B cell (primary cell): ENCODE data around the gene MRPL53. TPM values are rescaled to one million over a fixed set of nuclear protein-coding genes. Genes with fewer than 3 reads are reported as not detected.
"Not testable (repeated sequence)": the region's sequence is repeated elsewhere in the genome, so short reads cannot be mapped to it uniquely, and the experiment has no call there.

Source experiments
- ATAC-seq: fragments of 200-7000 bp; cut with Tn5 transposase; one replicate; pipeline ENCODE4 v1.10.0; 2021; ENCODE audit warnings: low read depth, mild to moderate bottlenecking, moderate number of reproducible peaks, moderate library complexity
- CTCF ChIA-PET: fragments of 350-600 bp; sonication (Branson Sonifier 250); formaldehyde crosslinking; loops from one replicate; lab custom pipeline; 2021; ENCODE audit warnings: antibody characterized with exemption, inconsistent platforms; lab: Charles Lee
- POLR2A ChIA-PET: fragments of 350-600 bp; sonication (Branson Sonifier 250); formaldehyde crosslinking; loops from one replicate; lab custom pipeline; 2021; ENCODE audit warnings: antibody characterized with exemption; lab: Charles Lee
- DNase-seq: peaks from one replicate; pipeline ENCODE4 v3.0.0; 2013
- H2AFZ ChIP-seq: 2 replicates; pipeline ENCODE4 v1.6.1; 2012; ENCODE audit warnings: mild to moderate bottlenecking, low read depth, low read length; ENCODE audit not compliant: insufficient read depth, poor library complexity, severe bottlenecking
- H3K27ac ChIP-seq, 2 donors: 1 replicate in 1 of 2; 2 replicates in 1 of 2; pipeline ENCODE4 v1.5.1; 2012 to 2013; ENCODE audit warnings: low read length in 2 of 2, mild to moderate bottlenecking in 2 of 2, moderate library complexity in 1 of 2
- H3K27me3 ChIP-seq, 4 experiments: fragments of 200-600 bp in 1 of 4; sonication (generic) in 1 of 4; replicated peaks in 1 of 4; 1 replicate in 2 of 4; 2 replicates in 2 of 4; pipeline versions ENCODE4 v1.6.1 to v1.7.0; 2013 to 2016; ENCODE audit warnings: low read length in 3 of 4, mild to moderate bottlenecking in 2 of 4, mixed read lengths in 1 of 4, moderate library complexity in 1 of 4; ENCODE audit not compliant: insufficient read depth in 4 of 4, control insufficient read depth in 3 of 4; ENCODE audit errors: control extremely low read depth in 1 of 4
- H3K36me3 ChIP-seq, 2 experiments: replicated peaks in 1 of 2; 1 replicate in 1 of 2; 2 replicates in 1 of 2; pipeline versions ENCODE4 v1.6.1 to v1.7.1; 2013; ENCODE audit warnings: low read length in 1 of 2; ENCODE audit not compliant: insufficient read depth in 2 of 2, control insufficient read depth in 1 of 2; ENCODE audit errors: control extremely low read depth in 1 of 2, extremely low read depth in 1 of 2
- H3K4me1 ChIP-seq, 2 donors: fragments of 200-600 bp in 1 of 2; sonication (generic) in 1 of 2; 1 replicate in 1 of 2; 2 replicates in 1 of 2; pipeline versions ENCODE4 v1.5.1 to v1.6.1; 2013 to 2017; ENCODE audit warnings: low read length in 2 of 2; ENCODE audit not compliant: control insufficient read depth in 2 of 2, insufficient read depth in 2 of 2
- H3K4me2 ChIP-seq: replicated peaks from 2 replicates; pipeline ENCODE3; 2012; ENCODE audit warnings: mild to moderate bottlenecking, low read depth, low read length; ENCODE audit not compliant: poor library complexity, severe bottlenecking
- H3K4me3 ChIP-seq, 5 experiments: fragments of 200-600 bp in 1 of 5; sonication (generic) in 1 of 5; 1 replicate in 3 of 5; 2 replicates in 2 of 5; pipeline versions ENCODE4 v1.5.1 to v1.7.0; 2011 to 2016; ENCODE audit warnings: low read length in 4 of 5, mild to moderate bottlenecking in 4 of 5, low read depth in 2 of 5, control low read depth in 1 of 5, moderate library complexity in 1 of 5; ENCODE audit not compliant: insufficient read depth in 1 of 5; ENCODE audit errors: control extremely low read depth in 1 of 5, extremely low read depth in 1 of 5
- H3K79me2 ChIP-seq: fragments of 200-600 bp; sonication (generic); one replicate; pipeline ENCODE4 v1.6.0; 2016; ENCODE audit warnings: low read length; ENCODE audit not compliant: control insufficient read depth, insufficient read depth
- H3K9ac ChIP-seq: fragments of 200-600 bp; sonication (generic); 2 replicates; pipeline ENCODE4 v1.6.1; 2017; ENCODE audit warnings: mild to moderate bottlenecking, low read length, moderate library complexity
- H3K9me3 ChIP-seq, 3 donors: one replicate each; pipeline versions ENCODE4 v1.6.1 to v1.7.1; 2013; ENCODE audit warnings: low read length in 2 of 3; ENCODE audit not compliant: control insufficient read depth in 2 of 3, insufficient read depth in 1 of 3; ENCODE audit errors: control extremely low read depth in 1 of 3
- H4K20me1 ChIP-seq: 2 replicates; pipeline ENCODE4 v1.6.0; 2012; ENCODE audit warnings: mild to moderate bottlenecking, low read length; ENCODE audit not compliant: insufficient read depth, control insufficient read depth, poor library complexity, severe bottlenecking
- H3K27ac Mint-ChIP-seq: one replicate; pipeline ENCODE4 v1.8.0; 2021; ENCODE audit warnings: mixed read lengths
- H3K27me3 Mint-ChIP-seq: one replicate; pipeline ENCODE4 v1.8.0; 2021; ENCODE audit warnings: mixed read lengths
- H3K4me1 Mint-ChIP-seq: one replicate; pipeline ENCODE4 v1.8.0; 2021; ENCODE audit warnings: mixed read lengths
- H3K4me3 Mint-ChIP-seq: one replicate; pipeline ENCODE4 v1.8.0; 2021; ENCODE audit warnings: mixed read lengths
- H3K9me3 Mint-ChIP-seq: one replicate; pipeline ENCODE4 v1.8.0; 2022; ENCODE audit warnings: mixed read lengths; ENCODE audit not compliant: insufficient read depth
- CTCF ChIP-seq: fragments of 200-600 bp; IDR thresholded peaks from one replicate; pipeline ENCODE4 v1.8.0; 2022; ENCODE audit warnings: antibody characterized with exemption, mild to moderate bottlenecking
- EZH2 ChIP-seq: IDR thresholded peaks from 2 replicates; pipeline ENCODE4 v1.6.1; 2012; ENCODE audit warnings: borderline replicate concordance, low read depth, mild to moderate bottlenecking, moderate library complexity, low read length; ENCODE audit not compliant: insufficient read depth, poor library complexity, severe bottlenecking
- WGBS: methylation state at CpG from one replicate; pipeline ENCODE4 v1.1.5; 2013; ENCODE audit warnings: missing lambda C conversion rate; ENCODE audit not compliant: insufficient coverage; 5-methylcytosine and 5-hydroxymethylcytosine counted together
- intact Hi-C: fragments of 100-400 bp; cut with micrococcal nuclease; formaldehyde crosslinking; loops from one replicate; pipeline ENCODE4 v1.10.0; 2022
- polyA plus RNA-seq: library from polyadenylated mRNA; depleted of rRNA; stranded (reverse); fragments of >200 nt; gene quantifications from 2 replicates; pipeline ENCODE4 v1.2.3, GENCODE V29; 2012
- total RNA-seq, 2 donors: library from RNA; stranded (reverse); fragments of 120-200 nt in 1 of 2; gene quantifications; 1 replicate in 1 of 2; 2 replicates in 1 of 2; pipeline versions ENCODE4 v1.2.3 to v1.2.4, GENCODE V29; 2013 to 2022

The MRPL53 gene
- total and polyA plus RNA-seq, 2 donors (not counting 1 experiment from before 2014, with no cell fraction given) = 59.3 to 70.0 TPM

DNA sequence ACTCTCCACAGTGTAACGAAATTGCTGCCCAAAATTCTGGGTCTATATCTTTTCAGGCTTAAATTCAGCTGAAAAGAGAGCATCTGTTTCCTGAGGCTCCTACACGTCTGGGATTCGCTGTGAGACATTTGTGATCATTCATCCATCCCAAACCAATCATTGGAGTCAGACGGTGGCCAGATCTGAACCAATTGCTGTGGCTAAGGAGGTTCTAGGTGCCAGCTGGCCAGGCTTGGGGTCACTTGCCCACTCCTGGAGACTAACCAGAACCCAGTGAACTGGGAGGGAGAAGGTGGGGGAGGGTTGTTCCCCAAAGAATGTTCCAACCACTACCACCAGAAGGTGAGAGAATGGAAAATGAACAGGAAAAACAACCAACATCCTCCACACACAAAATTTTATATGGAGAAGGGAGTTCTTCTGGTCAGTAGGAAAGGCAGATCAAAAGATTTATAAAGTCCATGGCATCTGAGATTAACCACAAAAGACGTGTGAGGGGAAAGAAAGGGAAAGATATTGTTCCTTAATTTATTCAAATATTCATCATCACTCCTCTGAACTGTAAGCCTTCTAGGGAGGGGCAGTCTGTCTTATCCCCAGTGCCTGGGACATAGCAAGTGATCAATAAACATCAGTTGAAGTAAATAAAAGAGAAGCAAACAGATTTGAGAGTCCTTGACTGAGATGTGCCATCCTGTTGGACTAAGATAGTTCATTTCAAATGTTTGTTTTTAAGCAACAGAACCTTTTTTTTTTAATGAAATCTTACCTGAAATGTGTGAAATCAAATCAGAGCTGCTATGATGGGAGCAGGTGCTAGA, 27.8 kb downstream of the MRPL53 start:
- peaks cover 25 to 29% of the 10 kb centered on the region in 2 donors for H3K4me1 ChIP-seq
- no peaks in the 10 kb centered on the region for H3K36me3 ChIP-seq
- H3K9ac ChIP-seq = no peak overlapping the region
- H3K79me2 ChIP-seq = no peaks in the 10 kb centered on the region
- no peak overlapping the region for H3K4me3 ChIP-seq
- no peak for ATAC-seq
- ChIA-PET POLR2A (interaction anchor here (1.3 kb wide), 1 partner anchor 10 kb away, joined by 3 read pairs; no protein-coding TSS in a partner anchor), CTCF (no interaction called here)
- H3K4me1 Mint-ChIP-seq = peaks cover 18% of the 10 kb centered on the region
- H3K9me3 ChIP-seq = peaks cover 0 to 9% (median 0%) of the 10 kb centered on the region in 3 donors
- H2AFZ ChIP-seq = no peak overlapping the region
- no peak for TF ChIP-seq CTCF
- TF ChIP-seq EZH2 = no peak
- peaks cover 19% of the 10 kb centered on the region for H3K27me3 Mint-ChIP-seq
- WGBS = 10% methylated on average over 3 of the region's 5 CpGs
- no peak for DNase-seq
- intact Hi-C loops = no loop called here
- H3K4me3 Mint-ChIP-seq = no peak overlapping the region
- H3K9me3 Mint-ChIP-seq = no peaks in the 10 kb centered on the region
- no peaks in the 10 kb centered on the region for H4K20me1 ChIP-seq
- no peak overlapping the region for H3K27ac ChIP-seq
- H3K4me2 ChIP-seq = no peak overlapping the region
- peaks cover 0 to 41% (median 13%) of the 10 kb centered on the region in 4 experiments for H3K27me3 ChIP-seq
- no peak overlapping the region for H3K27ac Mint-ChIP-seq

DNA sequence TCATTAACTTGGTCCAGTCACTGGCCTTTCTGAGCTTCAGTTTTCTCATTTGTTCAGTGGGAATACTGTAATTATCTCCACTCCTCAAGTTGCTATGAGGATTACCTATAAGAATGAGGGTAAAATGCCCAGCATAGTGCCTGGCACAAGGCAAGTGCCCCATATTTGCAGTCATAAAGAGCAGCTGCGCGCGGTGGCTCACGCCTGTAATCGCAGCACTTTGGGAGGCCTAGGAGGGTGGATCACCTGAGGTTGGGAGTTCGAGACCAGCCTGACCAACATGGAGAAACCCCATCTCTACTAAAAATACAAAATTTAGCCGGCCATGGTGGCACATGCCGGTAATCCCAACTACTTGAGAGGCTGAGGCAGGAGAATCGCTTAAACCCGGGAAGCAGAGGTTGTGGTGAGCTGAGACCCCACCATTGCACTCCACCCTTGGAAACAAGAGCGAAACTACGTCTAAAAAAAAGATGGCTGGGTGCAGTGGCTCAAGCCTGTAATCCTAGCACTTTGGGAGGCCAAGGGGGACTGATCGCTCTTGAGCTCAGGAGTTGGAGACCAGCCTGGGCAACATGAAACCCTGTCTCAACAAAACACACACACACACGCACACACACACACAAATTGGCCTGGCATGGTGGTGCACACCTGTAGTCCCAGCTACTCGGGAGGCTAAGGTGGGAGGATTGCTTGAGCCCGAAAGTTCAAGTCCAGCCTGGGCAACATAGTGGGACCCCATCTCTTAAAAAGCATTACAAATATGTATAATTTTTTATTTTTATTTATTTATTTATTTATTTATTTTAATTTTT, 29.8 kb downstream of the MRPL53 start:
- H3K27ac ChIP-seq, intact Hi-C loops, H3K9me3 Mint-ChIP-seq, DNase-seq, H3K27ac Mint-ChIP-seq, H3K9me3 ChIP-seq, H3K79me2 ChIP-seq, ATAC-seq, H4K20me1 ChIP-seq, H3K36me3 ChIP-seq: not testable (repeated sequence)
- Mint-ChIP-seq H3K4me3 (peak overlapping the region; percentile 83), H3K27me3 (peaks cover 19% of the 10 kb centered on the region), H3K4me1 (peaks cover 34% of the 10 kb centered on the region)
- Histone ChIP-seq H2AFZ (peak overlapping the region; percentile 81), H3K27me3 (peaks cover 0 to 43% (median 13%) of the 10 kb centered on the region in 4 experiments), H3K4me1 (peaks cover 29 to 36% of the 10 kb centered on the region in 2 donors), H3K9ac (peak overlapping the region; percentile 57), H3K4me2 (peak overlapping the region; percentile 95), H3K4me3 (peak overlapping the region in 1 of 5 experiments; percentile 60)
- WGBS = 96% methylated on average over 6 of the region's 16 CpGs
- CTCF ChIA-PET = interaction anchor here (1.0 to 1.8 kb wide), 3 partner anchors 12 to 58 kb away, joined by 3 to 4 read pairs (median 4); partner anchors contain the start of gene TTC31
- POLR2A ChIA-PET = interaction anchor here (1.3 kb wide), 1 partner anchor 40 kb away, joined by 3 read pairs; the partner anchor contains the start of genes CCDC142 and TTC31
